ENCODE data around the gene SLC3A2.
"Not testable (repeated sequence)": the region's sequence is repeated elsewhere in the genome, so short reads cannot be mapped to it uniquely, and the experiment has no call there.

SLC3A2 gene

DNA sequence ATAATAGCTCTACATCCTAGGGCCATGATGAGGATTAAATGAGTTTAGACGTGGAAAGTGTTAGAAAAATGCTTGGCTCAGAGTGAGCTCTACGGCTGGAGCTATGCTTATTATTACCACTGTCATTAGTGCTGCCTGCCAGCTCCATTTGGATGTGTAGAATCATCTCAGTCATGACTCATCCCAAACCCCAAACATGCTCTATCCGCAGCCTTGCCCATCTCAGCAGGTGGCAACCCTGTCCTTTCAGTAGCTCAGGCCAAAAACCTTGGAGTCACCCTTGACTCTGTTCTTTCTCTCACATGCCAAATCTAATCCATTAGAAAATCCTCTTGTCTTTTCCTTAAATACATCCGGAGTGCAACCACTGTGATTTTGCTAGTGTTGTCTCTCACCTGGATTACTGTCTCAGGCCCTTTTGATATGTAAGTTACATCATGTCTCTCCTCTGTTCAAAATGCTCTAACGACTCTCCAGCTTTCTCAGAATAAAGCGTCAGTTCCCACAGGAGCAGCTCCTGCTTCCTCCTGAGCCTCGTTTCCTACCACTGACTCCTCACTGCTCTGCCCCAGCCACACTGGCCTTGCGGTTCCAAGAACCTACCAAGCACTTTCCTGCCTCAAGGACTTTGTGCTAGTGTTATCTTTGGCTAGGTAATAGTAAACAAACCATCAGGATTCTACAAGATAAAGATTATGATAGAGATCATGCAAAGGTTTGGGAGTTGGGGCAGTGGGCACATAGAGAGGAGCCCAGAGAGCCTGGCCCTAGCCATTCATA is 51.0 kb downstream of the SLC3A2 start:
- TF ChIP-seq, protein P1, sequence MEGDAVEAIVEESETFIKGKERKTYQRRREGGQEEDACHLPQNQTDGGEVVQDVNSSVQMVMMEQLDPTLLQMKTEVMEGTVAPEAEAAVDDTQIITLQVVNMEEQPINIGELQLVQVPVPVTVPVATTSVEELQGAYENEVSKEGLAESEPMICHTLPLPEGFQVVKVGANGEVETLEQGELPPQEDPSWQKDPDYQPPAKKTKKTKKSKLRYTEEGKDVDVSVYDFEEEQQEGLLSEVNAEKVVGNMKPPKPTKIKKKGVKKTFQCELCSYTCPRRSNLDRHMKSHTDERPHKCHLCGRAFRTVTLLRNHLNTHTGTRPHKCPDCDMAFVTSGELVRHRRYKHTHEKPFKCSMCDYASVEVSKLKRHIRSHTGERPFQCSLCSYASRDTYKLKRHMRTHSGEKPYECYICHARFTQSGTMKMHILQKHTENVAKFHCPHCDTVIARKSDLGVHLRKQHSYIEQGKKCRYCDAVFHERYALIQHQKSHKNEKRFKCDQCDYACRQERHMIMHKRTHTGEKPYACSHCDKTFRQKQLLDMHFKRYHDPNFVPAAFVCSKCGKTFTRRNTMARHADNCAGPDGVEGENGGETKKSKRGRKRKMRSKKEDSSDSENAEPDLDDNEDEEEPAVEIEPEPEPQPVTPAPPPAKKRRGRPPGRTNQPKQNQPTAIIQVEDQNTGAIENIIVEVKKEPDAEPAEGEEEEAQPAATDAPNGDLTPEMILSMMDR (IDR thresholded peaks at IDR 0.05; ENCODE audit: extremely low read depth, insufficient read depth, missing control alignments): no peak
- DNase-seq (ENCODE audit: low spot score): no peak
- in situ Hi-C loops (cut with MboI; ENCODE audit: low pct_unique_long_range_greater_than_20kb, low sequenced_read_pairs, unreplicated experiment): no loop called here

DNA sequence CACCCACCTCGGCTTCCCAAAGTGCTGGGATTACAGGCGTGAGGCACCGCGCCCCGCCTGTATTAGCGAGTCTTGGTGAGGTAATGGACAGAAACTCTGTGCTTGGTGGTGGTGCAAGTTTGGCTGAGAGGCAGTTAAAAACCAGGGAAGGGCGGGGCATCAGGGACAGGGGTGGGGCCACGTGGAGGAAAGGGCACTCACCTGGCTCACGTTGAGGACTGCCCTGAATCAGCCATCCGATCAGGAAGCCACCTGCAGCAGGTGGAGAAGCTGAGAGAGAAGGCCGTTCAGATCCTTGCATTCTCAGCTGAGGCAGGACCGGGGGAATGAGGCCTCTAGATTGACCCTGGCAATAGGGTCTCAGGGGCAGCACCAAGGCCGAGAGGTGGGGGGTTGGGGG is 52.6 kb downstream of the SLC3A2 start:
- no peak for DNase-seq (ENCODE audit: low spot score)
- in situ Hi-C loops (cut with MboI; ENCODE audit: low pct_unique_long_range_greater_than_20kb, low sequenced_read_pairs, unreplicated experiment): no loop called here
- TF ChIP-seq, protein P1 (IDR thresholded peaks at IDR 0.05; ENCODE audit: extremely low read depth, insufficient read depth, missing control alignments): no peak

DNA sequence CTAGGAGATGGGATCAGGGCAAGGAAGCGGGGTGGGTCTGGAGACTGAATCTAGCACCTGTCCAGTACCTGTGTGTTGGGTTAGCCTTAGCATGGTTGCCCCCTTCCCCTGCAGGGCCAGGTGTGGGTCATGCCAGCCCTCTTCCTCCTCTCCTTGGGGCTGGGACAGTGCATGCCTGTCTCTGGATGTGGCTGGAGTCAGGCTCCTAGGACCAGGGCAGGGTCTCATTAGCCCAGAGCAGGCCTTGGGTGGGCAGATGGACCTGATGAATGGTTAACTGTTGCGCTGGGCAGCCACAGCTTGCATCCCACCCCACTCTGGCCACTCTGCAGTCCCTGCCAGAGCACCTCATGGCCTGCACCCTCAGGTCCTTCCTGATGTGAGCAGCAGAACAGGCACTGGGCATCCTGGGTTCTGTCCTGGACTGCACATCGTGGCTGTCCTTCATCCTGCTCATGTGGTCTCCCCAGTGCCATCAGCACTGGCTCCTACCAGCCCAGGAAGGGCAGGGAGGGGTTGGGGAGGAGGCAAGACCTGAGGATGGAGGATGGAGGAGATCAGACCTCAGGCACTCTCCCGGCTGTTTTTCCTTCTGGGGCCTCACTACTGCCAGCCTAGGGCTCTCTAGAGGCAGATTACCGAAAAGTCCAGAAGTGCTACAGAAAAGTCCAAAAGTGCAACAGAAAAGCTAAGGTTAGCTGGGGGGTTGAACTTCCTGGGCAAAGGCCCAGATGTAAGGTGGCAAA is 53.2 kb downstream of the SLC3A2 start:
- in situ Hi-C loops (cut with MboI; ENCODE audit: low pct_unique_long_range_greater_than_20kb, low sequenced_read_pairs, unreplicated experiment): no loop called here

DNA sequence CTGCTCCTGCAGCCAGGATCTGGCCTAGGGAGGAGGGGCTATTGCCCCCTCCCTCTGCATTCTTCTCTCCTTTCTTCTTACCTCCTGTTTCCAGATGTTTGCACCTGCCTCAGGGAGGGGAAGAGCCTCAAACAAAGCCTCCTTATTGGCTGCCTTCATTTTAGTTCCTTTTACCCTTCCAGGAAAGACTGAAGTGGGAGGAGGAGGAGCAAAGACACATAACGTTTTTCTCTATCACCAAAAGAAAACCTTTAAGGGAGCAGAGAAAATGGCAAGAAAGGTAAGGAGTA is 53.7 kb downstream of the SLC3A2 start:
- in situ Hi-C loops (cut with MboI; ENCODE audit: low pct_unique_long_range_greater_than_20kb, low sequenced_read_pairs, unreplicated experiment): no loop called here
- no peak for DNase-seq (ENCODE audit: low spot score)
- TF ChIP-seq, protein P1 (IDR thresholded peaks at IDR 0.05; ENCODE audit: extremely low read depth, insufficient read depth, missing control alignments): no peak

More for the DNA sequence above, 53.2 kb downstream of the SLC3A2 start:
- TF ChIP-seq, protein P1 (IDR thresholded peaks at IDR 0.05; ENCODE audit: extremely low read depth, insufficient read depth, missing control alignments): no peak
- DNase-seq (ENCODE audit: low spot score): no peak

DNA sequence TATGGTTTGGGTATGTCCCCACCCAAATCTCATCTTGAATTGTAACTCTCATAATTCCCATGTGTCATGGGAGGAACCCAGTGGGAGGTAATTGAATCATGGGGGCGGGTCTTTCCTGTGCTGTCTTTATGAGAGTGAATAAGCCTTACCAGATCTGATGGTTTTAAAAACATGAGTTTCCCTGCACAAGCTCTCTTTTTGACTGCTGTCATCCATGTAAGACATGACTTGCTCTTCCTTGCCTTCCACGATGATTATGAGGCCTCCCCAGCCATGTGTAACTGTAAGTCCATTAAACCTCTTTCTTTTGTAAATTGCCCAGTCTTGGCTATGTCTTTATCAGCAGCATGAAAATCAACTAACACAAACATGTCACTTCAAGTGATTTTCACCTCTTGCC is 56.8 kb downstream of the SLC3A2 start:
- DNase-seq (ENCODE audit: low spot score); in situ Hi-C loops (cut with MboI; ENCODE audit: low pct_unique_long_range_greater_than_20kb, low sequenced_read_pairs, unreplicated experiment): not testable (repeated sequence)
